Measurements from ENCODE around the gene DHRS3.

Gene DHRS3

GRCh38 chr1:12549460-12550349, 68.3 kb downstream of the DHRS3 start:
- Histone ChIP-seq H3K9ac (ENCODE audit: low read depth, low read length) (no peak overlapping the region), H3K27me3 (ENCODE audit: control insufficient read depth, insufficient read depth, low read length) (no peaks in the 10 kb centered on the region), H3K9me3 (ENCODE audit: control insufficient read depth, insufficient read depth, low read length) (no peaks in the 10 kb centered on the region), H3K4me3 (ENCODE audit: low read depth, low read length) (no peak overlapping the region), H3K27ac (ENCODE audit: low read depth, low read length) (no peak overlapping the region), H3K36me3 (ENCODE audit: control insufficient read depth, insufficient read depth, low read length) (no peaks in the 10 kb centered on the region), H3K4me1 (ENCODE audit: control insufficient read depth, insufficient read depth, low read length) (no peaks in the 10 kb centered on the region; the same call in 1 of the 2 replicates)

GRCh38 chr1:12548973-12549459, 69.0 kb downstream of the DHRS3 start:
- no peak overlapping the region for H3K4me3 ChIP-seq (ENCODE audit: low read depth, low read length)
- no peak overlapping the region for H3K9ac ChIP-seq (ENCODE audit: low read depth, low read length)
- H3K4me1 ChIP-seq (ENCODE audit: control insufficient read depth, insufficient read depth, low read length): no peaks in the 10 kb centered on the region; the same call in 1 of the 2 replicates
- H3K9me3 ChIP-seq (ENCODE audit: control insufficient read depth, insufficient read depth, low read length): no peaks in the 10 kb centered on the region
- H3K36me3 ChIP-seq (ENCODE audit: control insufficient read depth, insufficient read depth, low read length): no peaks in the 10 kb centered on the region
- no peak overlapping the region for H3K27ac ChIP-seq (ENCODE audit: low read depth, low read length)
- H3K27me3 ChIP-seq (ENCODE audit: control insufficient read depth, insufficient read depth, low read length): no peaks in the 10 kb centered on the region

GRCh38 chr1:12548279-12548972, 69.6 kb downstream of the DHRS3 start:
- H3K9me3 ChIP-seq (ENCODE audit: control insufficient read depth, insufficient read depth, low read length): no peaks in the 10 kb centered on the region
- no peaks in the 10 kb centered on the region; the same call in 1 of the 2 replicates for H3K4me1 ChIP-seq (ENCODE audit: control insufficient read depth, insufficient read depth, low read length)
- H3K9ac ChIP-seq (ENCODE audit: low read depth, low read length): no peak overlapping the region
- H3K27me3 ChIP-seq (ENCODE audit: control insufficient read depth, insufficient read depth, low read length): no peaks in the 10 kb centered on the region
- H3K4me3 ChIP-seq (ENCODE audit: low read depth, low read length): no peak overlapping the region
- no peak overlapping the region for H3K27ac ChIP-seq (ENCODE audit: low read depth, low read length)
- no peaks in the 10 kb centered on the region for H3K36me3 ChIP-seq (ENCODE audit: control insufficient read depth, insufficient read depth, low read length)

DNA sequence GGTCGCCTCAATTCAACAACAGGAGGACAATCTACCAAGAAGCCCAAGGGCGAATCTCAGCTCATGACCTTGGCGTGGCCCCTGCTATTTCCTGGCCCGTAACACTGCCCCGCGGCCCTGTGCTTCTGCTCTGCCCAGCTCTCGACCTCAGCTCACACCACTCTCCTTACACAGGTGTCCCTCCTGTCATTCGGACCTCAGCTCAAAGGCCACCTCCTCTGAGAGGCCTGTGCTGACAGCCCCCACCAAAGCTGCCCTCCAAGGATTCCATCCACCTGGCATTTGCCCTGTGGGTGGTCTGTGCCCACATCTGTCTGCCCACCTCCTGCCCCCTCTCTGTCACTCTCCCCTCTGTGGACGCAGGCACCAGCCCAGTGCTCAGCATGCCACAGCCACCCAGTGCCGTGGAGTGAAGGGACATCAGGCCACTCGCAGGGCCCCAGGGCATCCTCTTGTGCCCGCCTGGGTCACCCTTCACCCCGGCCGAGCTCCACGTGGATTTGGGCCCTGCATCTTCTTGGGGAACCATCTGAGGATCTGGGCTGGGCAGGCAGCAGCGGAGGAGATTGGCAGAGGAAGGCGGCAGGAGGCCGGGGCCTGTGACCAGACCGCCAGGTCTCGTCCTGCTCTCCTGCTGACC, 70.3 kb downstream of the DHRS3 start:
- Histone ChIP-seq H3K36me3 (ENCODE audit: control insufficient read depth, insufficient read depth, low read length) (no peaks in the 10 kb centered on the region), H3K4me1 (ENCODE audit: control insufficient read depth, insufficient read depth, low read length) (no peaks in the 10 kb centered on the region), H3K4me3 (ENCODE audit: low read depth, low read length) (no peak overlapping the region), H3K9me3 (ENCODE audit: control insufficient read depth, insufficient read depth, low read length) (no peaks in the 10 kb centered on the region), H3K27me3 (ENCODE audit: control insufficient read depth, insufficient read depth, low read length) (no peaks in the 10 kb centered on the region), H3K27ac (ENCODE audit: low read depth, low read length) (no peak overlapping the region), H3K9ac (ENCODE audit: low read depth, low read length) (no peak overlapping the region)

DNA sequence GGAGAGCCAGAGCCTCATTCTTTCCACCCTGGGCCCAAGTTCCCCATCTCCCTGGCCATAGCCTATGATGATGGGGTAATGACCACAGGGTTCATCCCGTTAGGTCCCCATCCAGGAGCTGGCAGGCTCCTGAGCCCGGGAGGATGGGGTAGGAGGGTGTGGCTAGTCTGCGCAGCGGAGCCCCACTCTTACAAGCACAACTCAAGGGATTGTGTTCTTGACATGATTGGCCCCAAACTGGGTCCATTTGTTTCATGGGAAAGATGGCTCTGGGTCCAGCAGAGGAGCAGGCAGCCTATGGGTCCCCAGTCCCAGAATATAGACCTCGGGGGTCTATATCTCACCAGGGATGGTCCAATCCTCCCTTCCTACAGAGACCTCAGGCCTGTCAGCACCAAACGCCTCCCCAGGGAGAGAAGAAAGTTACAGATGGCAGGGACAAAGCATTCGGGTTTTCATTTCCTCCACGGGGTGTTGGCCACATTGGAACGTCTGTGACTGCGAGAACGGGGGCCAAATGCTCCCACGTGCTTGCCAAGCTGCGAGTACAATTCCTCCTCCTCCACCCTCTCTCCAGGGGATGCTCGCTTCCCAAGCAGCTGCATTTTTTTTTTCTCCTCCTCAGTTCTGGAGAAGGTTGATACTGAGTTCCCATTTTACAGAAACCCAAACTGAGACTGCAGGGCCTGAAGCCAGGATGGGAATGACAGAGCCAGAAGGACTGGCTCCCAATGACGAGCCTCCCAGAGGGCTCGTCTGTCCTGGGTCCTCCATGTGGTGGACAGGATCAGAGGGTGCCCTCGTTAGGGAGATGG, 71.0 kb downstream of the DHRS3 start:
- H3K27ac ChIP-seq (ENCODE audit: low read depth, low read length): no peak overlapping the region

DNA sequence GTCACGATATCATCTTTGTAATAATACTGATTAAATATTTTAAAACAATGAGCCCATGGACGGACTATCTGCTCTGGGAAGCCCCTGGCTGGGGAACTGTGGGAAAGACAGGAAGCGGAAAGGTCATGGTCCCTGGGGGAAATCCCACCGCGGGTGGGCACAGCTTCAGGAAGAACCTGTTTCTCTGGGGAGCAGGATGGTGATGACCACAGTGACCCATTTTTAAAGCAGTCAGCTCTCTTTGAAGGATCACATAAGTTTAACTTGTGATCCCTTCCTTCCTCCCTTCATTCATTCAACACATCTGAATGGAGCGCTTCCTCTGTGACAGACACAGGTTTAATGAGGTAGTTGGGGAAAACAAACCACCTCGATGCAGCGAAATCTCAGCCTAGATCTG, 73.0 kb downstream of the DHRS3 start:
- Histone ChIP-seq H3K27me3 (ENCODE audit: control insufficient read depth, insufficient read depth, low read length) (no peaks in the 10 kb centered on the region), H3K4me1 (ENCODE audit: control insufficient read depth, insufficient read depth, low read length) (peaks cover 14% of the 10 kb centered on the region), H3K36me3 (ENCODE audit: control insufficient read depth, insufficient read depth, low read length) (no peaks in the 10 kb centered on the region), H3K9me3 (ENCODE audit: control insufficient read depth, insufficient read depth, low read length) (no peaks in the 10 kb centered on the region), H3K4me3 (ENCODE audit: low read depth, low read length) (no peak overlapping the region), H3K27ac (ENCODE audit: low read depth, low read length) (no peak overlapping the region), H3K9ac (ENCODE audit: low read depth, low read length) (no peak overlapping the region)

More for the DNA sequence above, 71.0 kb downstream of the DHRS3 start:
- Histone ChIP-seq H3K9me3 (ENCODE audit: control insufficient read depth, insufficient read depth, low read length) (no peaks in the 10 kb centered on the region), H3K4me3 (ENCODE audit: low read depth, low read length) (no peak overlapping the region), H3K36me3 (ENCODE audit: control insufficient read depth, insufficient read depth, low read length) (no peaks in the 10 kb centered on the region), H3K4me1 (ENCODE audit: control insufficient read depth, insufficient read depth, low read length) (no peaks in the 10 kb centered on the region), H3K27me3 (ENCODE audit: control insufficient read depth, insufficient read depth, low read length) (no peaks in the 10 kb centered on the region), H3K9ac (ENCODE audit: low read depth, low read length) (no peak overlapping the region)

- no peak overlapping the region for H3K4me3 ChIP-seq (ENCODE audit: low read depth, low read length)
- no peak overlapping the region for H3K27ac ChIP-seq (ENCODE audit: low read depth, low read length)
- no peaks in the 10 kb centered on the region for H3K27me3 ChIP-seq (ENCODE audit: control insufficient read depth, insufficient read depth, low read length)
- H3K4me1 ChIP-seq (ENCODE audit: control insufficient read depth, insufficient read depth, low read length): peaks cover 15% of the 10 kb centered on the region
- no peaks in the 10 kb centered on the region for H3K36me3 ChIP-seq (ENCODE audit: control insufficient read depth, insufficient read depth, low read length)
- no peaks in the 10 kb centered on the region for H3K9me3 ChIP-seq (ENCODE audit: control insufficient read depth, insufficient read depth, low read length)
- H3K9ac ChIP-seq (ENCODE audit: low read depth, low read length): no peak overlapping the region
These were observed 73.7 kb downstream of the DHRS3 start for GRCh38 chr1:12544357-12544756.

GRCh38 chr1:12543740-12544154, 74.3 kb downstream of the DHRS3 start:
- H3K27ac ChIP-seq (ENCODE audit: low read depth, low read length): no peak overlapping the region
- H3K27me3 ChIP-seq (ENCODE audit: control insufficient read depth, insufficient read depth, low read length): no peaks in the 10 kb centered on the region
- H3K36me3 ChIP-seq (ENCODE audit: control insufficient read depth, insufficient read depth, low read length): no peaks in the 10 kb centered on the region
- no peak overlapping the region for H3K4me3 ChIP-seq (ENCODE audit: low read depth, low read length)
- H3K9ac ChIP-seq (ENCODE audit: low read depth, low read length): no peak overlapping the region
- peaks cover 15% of the 10 kb centered on the region for H3K4me1 ChIP-seq (ENCODE audit: control insufficient read depth, insufficient read depth, low read length)
- H3K9me3 ChIP-seq (ENCODE audit: control insufficient read depth, insufficient read depth, low read length): no peaks in the 10 kb centered on the region

- Histone ChIP-seq H3K36me3 (ENCODE audit: control insufficient read depth, insufficient read depth, low read length) (no peaks in the 10 kb centered on the region), H3K27ac (ENCODE audit: low read depth, low read length) (no peak overlapping the region), H3K27me3 (ENCODE audit: control insufficient read depth, insufficient read depth, low read length) (no peaks in the 10 kb centered on the region), H3K4me3 (ENCODE audit: low read depth, low read length) (no peak overlapping the region), H3K9ac (ENCODE audit: low read depth, low read length) (no peak overlapping the region), H3K9me3 (ENCODE audit: control insufficient read depth, insufficient read depth, low read length) (no peaks in the 10 kb centered on the region), H3K4me1 (ENCODE audit: control insufficient read depth, insufficient read depth, low read length) (peaks cover 15% of the 10 kb centered on the region)
These were observed 75.1 kb downstream of the DHRS3 start for GRCh38 chr1:12542616-12543592.
